GM18870 (cell line): ENCODE results near the gene APOBEC3F.
"Not testable (repeated sequence)": the region's sequence is repeated elsewhere in the genome, so short reads cannot be mapped to it uniquely, and the experiment has no call there.

Experiments used
- ATAC-seq: cut with Tn5 transposase; IDR thresholded peaks from one replicate; pipeline ENCODE4 v1.9.1; 2021; ENCODE audit warnings: moderate library complexity; ENCODE audit not compliant: unreplicated experiment

Gene APOBEC3F

GRCh38 chr22:39068033-39068785 lies 27.5 kb downstream of the APOBEC3F start:
- no peak for ATAC-seq

DNA sequence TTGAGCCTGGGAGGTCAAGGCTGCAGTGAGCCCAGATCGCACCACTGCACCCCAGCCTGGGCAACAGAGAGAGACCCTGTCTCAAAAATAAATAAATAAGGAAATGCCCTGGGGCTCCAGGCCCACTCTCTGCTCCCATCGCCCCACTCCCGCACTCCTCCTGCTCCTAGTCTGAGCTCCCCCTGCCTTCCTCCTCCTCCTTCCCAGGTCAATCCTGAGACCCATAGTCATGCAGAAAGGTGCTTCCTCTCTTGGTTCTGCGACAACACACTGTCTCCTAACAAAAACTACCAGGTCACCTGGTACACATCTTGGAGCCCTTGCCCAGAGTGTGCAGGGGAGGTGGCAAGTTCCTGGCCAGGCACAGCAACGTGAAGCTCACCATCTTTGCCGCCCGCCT lies 29.5 kb downstream of the APOBEC3F start:
- ATAC-seq: no peak

GRCh38 chr22:39072581-39072981 lies 31.9 kb downstream of the APOBEC3F start:
- ATAC-seq: peak; percentile 37

- no peak for ATAC-seq
Observed at GRCh38 chr22:39073981-39074380, 33.3 kb downstream of the APOBEC3F start.

DNA sequence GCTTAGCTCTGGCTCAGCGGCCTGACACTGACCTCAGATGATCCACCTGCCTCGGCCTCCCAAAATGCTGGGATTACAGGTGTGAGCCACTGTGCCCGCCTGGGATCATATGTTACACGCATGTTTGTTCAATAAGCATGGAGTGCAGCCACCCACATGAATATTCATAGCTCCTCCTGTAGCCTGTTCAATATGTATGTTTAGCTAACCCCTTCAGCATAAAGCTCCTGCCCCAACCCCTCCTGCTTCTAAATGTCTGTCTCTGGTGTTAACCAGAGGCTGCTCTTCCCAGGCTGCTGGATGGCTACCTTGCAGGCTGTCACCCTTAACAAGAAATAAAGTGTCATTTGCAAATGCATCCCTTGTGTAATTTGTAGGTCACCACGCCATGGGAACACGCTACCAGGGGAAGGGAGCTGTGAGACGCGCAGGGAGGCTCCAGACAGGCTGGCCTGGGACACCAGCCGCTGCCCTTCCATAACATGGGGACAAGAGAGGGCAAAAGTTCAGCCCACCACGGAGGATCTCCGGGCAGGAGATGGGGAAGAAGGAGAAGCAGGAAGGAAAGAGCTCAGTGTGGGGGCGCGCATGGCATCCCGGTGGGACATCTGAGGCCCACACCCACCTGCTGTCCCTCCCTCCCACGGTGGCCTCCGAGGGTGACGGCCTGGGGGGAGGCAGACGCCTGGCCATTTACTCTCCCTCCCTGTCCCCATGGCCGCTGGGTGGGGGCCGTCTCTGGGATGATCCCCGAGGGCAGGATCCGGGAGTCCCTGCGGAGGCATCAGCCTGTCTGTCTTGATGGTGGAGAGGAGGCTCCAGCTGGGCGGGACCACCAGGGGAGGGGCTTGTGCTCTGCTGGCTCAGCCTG lies 35.7 kb downstream of the APOBEC3F start:
- ATAC-seq: not testable (repeated sequence)

- ATAC-seq: peak; percentile 66
Observed at GRCh38 chr22:39077026-39077840, 36.6 kb downstream of the APOBEC3F start, which contains the start of gene APOBEC3G. Gene APOBEC3G (plus strand): TSS chr22:39077275. CDS start chr22:39077362, 87 bp downstream.

GRCh38 chr22:39077912-39078311 lies 37.2 kb downstream of the APOBEC3F start:
- ATAC-seq: not testable (repeated sequence)

- ATAC-seq: no peak
Observed at GRCh38 chr22:39078329-39078728, 37.7 kb downstream of the APOBEC3F start.

- ATAC-seq: not testable (repeated sequence)
Observed at GRCh38 chr22:39079054-39079637, 38.5 kb downstream of the APOBEC3F start.

GRCh38 chr22:39080052-39080762 lies 39.5 kb downstream of the APOBEC3F start:
- ATAC-seq: no peak

- no peak for ATAC-seq
Observed at GRCh38 chr22:39081016-39081415, 40.4 kb downstream of the APOBEC3F start.

DNA sequence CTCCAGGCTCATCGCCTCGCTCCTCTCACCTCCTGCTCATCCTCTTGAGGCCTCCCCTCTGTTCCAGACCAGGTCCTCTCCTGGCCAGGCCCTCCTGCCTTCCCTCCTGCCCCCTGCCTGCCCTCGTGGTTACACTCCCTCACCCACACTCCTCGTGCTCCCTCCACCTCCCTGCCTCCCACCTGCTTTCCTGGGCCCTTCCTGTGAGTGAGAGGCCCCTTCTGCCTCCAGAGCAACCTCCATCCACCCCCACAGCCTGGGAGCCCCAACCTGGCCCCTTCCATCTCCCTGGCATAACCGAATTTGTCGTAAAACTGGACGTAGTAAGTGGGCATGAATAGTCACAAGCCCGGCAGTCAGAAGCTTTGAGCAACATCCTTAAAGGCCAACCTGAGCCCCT lies 40.9 kb downstream of the APOBEC3F start:
- no peak for ATAC-seq

DNA sequence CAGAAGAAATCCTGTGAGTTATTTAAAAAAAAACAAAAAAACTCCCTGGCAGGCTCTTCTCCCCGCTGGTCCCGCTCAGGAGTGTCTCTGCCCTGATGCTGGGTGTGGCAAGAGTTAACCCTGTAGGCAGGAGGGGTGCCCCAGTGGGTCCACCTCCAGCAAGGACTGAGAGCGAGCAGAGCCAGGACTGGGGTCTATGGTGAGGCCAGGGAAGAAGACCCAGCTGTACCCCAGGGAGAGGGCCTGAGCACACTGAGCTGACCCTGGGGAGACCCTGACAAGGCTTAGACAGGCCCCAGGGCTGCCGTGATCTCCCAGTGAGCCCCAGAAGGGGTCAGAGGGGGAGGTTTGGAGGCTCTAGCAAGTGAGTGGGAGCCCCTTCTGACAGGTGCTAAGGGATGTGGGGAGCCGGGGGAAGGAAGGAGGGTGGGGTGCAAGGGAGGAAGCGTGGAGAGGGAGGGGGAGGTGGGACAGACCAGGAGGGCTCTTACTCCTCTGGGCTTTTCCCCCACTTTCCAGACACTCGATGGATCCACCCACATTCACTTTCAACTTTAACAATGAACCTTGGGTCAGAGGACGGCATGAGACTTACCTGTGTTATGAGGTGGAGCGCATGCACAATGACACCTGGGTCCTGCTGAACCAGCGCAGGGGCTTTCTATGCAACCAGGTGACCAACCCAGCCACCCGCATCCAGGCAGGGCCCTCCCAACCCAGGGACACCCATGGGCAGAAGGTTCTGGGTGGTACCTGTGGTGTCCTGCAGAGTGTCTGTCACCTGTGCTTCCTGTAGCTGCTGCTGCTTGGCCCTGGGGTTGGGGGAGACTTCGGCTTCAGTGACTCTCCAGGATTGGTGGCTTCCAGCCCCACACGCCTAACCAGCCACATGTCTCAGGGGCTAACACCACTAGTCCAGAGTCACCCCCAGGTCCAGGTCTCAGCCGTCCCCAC lies 42.8 kb downstream of the APOBEC3F start:
- no peak for ATAC-seq

DNA sequence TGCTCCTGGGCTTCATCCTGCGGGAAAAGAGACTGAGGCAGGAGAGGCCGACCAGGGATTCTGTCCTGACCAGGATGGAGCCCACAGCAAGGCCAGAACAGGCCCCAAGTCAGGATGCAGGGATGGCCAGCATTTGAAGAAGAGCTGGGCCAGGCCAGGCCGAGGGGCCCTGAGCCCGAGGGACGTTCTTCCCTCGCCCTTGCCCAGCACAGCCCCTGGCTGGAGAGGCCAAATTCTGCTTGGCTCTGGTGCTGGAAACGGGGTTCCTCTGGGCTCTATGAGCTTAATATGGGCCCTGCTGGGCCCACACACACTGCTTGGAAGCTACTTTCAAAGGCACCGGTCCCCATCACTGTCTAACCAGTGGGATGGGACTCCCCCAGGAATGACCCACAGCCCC lies 44.0 kb downstream of the APOBEC3F start:
- no peak for ATAC-seq

DNA sequence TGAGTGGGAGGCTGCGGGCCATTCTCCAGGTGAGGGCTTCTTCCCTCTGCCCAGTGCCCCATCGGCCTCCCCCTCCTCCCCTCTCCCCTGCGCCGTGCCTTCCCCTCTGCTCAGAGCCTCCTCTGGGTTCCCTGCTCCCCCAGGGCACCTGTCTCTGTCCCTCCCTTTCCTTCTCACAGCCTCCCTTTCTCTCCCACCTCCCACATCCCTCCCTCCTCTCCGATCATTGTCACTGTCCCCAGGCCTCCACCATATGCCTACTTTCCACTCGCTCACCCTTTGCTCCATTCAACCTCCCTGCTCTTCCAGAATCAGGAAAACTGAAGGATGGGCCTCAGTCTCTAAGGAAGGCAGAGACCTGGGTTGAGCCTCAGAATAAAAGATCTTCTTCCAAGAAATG lies 46.4 kb downstream of the APOBEC3F start:
- no peak for ATAC-seq

DNA sequence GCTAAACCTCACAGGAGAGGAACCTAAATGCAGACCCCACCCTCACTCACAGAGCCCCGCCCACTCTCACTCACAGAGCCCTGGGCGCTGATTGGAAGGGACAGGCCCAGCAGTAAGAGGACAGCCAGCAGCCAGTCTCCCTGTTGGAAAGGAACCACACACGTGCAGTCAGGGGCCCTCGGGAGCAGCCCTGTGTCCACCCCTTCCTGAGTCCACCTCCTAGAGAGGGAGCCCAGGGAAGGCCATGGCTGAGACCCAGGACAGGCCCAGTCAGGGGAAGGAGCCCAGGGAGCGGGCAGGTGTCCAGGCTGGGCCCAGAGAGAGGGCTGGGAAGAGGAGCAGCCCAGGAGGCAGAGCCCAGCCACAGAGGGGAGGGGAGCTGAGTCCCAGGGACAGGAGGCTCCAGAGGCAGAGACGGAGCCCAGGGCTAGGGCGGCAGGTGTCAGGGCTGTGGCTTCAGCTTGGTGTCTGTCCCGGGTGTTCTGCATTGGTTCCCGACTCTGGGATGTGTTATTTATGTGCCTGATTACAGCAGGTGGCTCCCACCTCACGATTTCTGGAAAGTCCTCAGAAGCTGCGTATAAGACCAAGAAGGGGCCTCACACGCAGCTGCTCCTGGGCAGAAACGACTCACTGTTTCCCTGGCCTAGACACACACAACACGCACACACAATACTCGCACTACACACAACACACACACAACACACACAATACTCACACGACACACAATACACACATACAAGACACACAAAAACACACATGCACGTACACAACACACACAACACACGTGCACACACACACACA lies 47.4 kb downstream of the APOBEC3F start:
- no peak for ATAC-seq

DNA sequence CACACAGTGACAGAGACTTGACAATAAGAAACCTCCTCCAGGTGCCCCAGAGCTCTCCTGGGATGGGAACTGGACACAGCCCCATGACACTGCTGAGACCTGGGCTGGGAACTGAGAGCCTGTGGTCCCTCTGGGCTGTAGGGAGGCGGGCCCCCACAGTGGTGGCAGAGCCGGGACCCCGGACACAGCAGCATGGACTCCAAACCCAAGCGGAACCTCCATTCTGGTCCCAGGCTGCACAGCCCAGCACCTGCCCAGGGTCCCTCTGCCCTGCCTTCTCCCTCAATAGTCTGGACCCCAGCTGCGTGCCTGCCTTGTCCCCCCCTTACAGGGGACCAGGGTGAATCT lies 48.0 kb downstream of the APOBEC3F start:
- no peak for ATAC-seq

DNA sequence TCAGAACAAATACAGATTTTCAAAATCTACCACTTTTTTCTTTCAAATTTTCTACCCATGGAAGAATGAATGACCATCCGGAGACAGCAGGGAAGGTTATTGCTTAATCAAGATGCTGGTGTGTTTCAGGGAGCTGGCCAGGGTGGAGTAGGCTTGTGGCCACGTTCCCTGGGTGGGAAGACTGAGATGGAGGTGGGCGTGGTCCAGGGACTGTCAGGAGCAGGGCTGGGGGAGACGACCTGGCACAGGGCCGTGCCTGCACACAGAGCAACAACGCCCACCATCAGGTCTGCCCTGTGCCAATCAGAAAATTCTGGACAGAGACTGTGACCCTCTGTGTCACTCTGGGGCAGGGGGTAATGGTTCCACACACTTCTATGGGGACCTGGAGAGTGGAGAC lies 49.3 kb downstream of the APOBEC3F start:
- ATAC-seq: no peak
